ENCODE data around the gene PPHLN1. TPM values are rescaled to one million over a fixed set of nuclear protein-coding genes. Genes with fewer than 3 reads are reported as not detected.

The PPHLN1 gene
- total RNA-seq, 4 donors from 2014 or later: 42.0 to 74.3 (median 48.9) TPM

GRCh38 chr12:42475106-42475505, 149.1 kb downstream of the PPHLN1 start:
- Histone ChIP-seq H3K9me3 (no peaks in the 10 kb centered on the region), H3K27me3 (no peaks in the 10 kb centered on the region), H3K4me3 (no peak overlapping the region), H3K27ac (no peak overlapping the region), H3K4me1 (peaks cover 2% of the 10 kb centered on the region), H3K36me3 (no peaks in the 10 kb centered on the region)
- 46% methylated on average over 3 of the region's 3 CpGs for WGBS
- TF ChIP-seq POLR2A (IDR thresholded peaks at IDR 0.05): no peak
- DNase-seq (ENCODE audit: low spot score in 2 of 2): no peak

GRCh38 chr12:42477941-42478340, 152.0 kb downstream of the PPHLN1 start:
- no peak overlapping the region for H3K4me3 ChIP-seq
- WGBS: 66% methylated on average over 1 of the region's 1 CpG
- no peak overlapping the region for H3K27ac ChIP-seq
- no peaks in the 10 kb centered on the region for H3K9me3 ChIP-seq
- no peaks in the 10 kb centered on the region for H3K27me3 ChIP-seq
- DNase-seq (ENCODE audit: low spot score in 2 of 2): no peak
- H3K4me1 ChIP-seq: peaks cover 18% of the 10 kb centered on the region
- TF ChIP-seq POLR2AphosphoS5 (IDR thresholded peaks at IDR 0.05) (no peak), POLR2A (IDR thresholded peaks at IDR 0.05) (no peak), CTCF (IDR thresholded peaks at IDR 0.05) (no peak), EP300 (IDR thresholded peaks at IDR 0.05) (no peak)
- no peaks in the 10 kb centered on the region for H3K36me3 ChIP-seq

- H3K4me1 ChIP-seq: peaks cover 31% of the 10 kb centered on the region
- DNase-seq (ENCODE audit: low spot score in 2 of 2): no peak
- no peaks in the 10 kb centered on the region for H3K9me3 ChIP-seq
- H3K36me3 ChIP-seq: no peaks in the 10 kb centered on the region
- no peak overlapping the region for H3K27ac ChIP-seq
- 67% methylated on average over 1 of the region's 1 CpG for WGBS
- no peaks in the 10 kb centered on the region for H3K27me3 ChIP-seq
- TF ChIP-seq POLR2AphosphoS5 (IDR thresholded peaks at IDR 0.05) (no peak), CTCF (IDR thresholded peaks at IDR 0.05) (no peak), EP300 (IDR thresholded peaks at IDR 0.05) (no peak), POLR2A (IDR thresholded peaks at IDR 0.05) (no peak)
- H3K4me3 ChIP-seq: no peak overlapping the region
Observed at GRCh38 chr12:42481368-42481767, 155.4 kb downstream of the PPHLN1 start.

- no peak for TF ChIP-seq EP300 (IDR thresholded peaks at IDR 0.05)
- TF ChIP-seq POLR2AphosphoS5 (IDR thresholded peaks at IDR 0.05): no peak
- TF ChIP-seq POLR2A (IDR thresholded peaks at IDR 0.05): no peak
- TF ChIP-seq CTCF (IDR thresholded peaks at IDR 0.05): no peak
- Histone ChIP-seq H3K4me3 (peak overlapping the region; percentile 94), H3K27ac (peak overlapping the region; percentile 82), H3K27me3 (no peaks in the 10 kb centered on the region), H3K9me3 (no peaks in the 10 kb centered on the region), H3K36me3 (no peaks in the 10 kb centered on the region), H3K4me1 (peaks cover 31% of the 10 kb centered on the region)
- whole genome bisulfite sequencing: 38% methylated on average over 18 of the region's 18 CpGs
- peak in 1 of 2 donors; percentile 65 for DNase-seq (ENCODE audit: low spot score in 2 of 2)
Observed at GRCh38 chr12:42482041-42482747, 156.2 kb downstream of the PPHLN1 start.

- Histone ChIP-seq H3K4me3 (peak overlapping the region; percentile 94), H3K27me3 (no peaks in the 10 kb centered on the region), H3K4me1 (peaks cover 31% of the 10 kb centered on the region), H3K36me3 (no peaks in the 10 kb centered on the region), H3K9me3 (no peaks in the 10 kb centered on the region), H3K27ac (peak overlapping the region; percentile 82)
- WGBS: 4% methylated on average over 11 of the region's 83 CpGs
- TF ChIP-seq CTCF (IDR thresholded peaks at IDR 0.05) (peak; percentile 46 to 93), EP300 (IDR thresholded peaks at IDR 0.05) (no peak), POLR2A (IDR thresholded peaks at IDR 0.05) (no peak)
- peak; percentile 69 to 80 for DNase-seq (ENCODE audit: low spot score in 2 of 2)
Observed at GRCh38 chr12:42482748-42483520, 157.0 kb downstream of the PPHLN1 start.
